Retina (tissue), 1 donor: Measurements from ENCODE around the gene RBM19.

Experiments
- DNase-seq: peaks from one replicate; pipeline ENCODE4 v3.0.0-alpha.2; 2016

RBM19 gene

DNA sequence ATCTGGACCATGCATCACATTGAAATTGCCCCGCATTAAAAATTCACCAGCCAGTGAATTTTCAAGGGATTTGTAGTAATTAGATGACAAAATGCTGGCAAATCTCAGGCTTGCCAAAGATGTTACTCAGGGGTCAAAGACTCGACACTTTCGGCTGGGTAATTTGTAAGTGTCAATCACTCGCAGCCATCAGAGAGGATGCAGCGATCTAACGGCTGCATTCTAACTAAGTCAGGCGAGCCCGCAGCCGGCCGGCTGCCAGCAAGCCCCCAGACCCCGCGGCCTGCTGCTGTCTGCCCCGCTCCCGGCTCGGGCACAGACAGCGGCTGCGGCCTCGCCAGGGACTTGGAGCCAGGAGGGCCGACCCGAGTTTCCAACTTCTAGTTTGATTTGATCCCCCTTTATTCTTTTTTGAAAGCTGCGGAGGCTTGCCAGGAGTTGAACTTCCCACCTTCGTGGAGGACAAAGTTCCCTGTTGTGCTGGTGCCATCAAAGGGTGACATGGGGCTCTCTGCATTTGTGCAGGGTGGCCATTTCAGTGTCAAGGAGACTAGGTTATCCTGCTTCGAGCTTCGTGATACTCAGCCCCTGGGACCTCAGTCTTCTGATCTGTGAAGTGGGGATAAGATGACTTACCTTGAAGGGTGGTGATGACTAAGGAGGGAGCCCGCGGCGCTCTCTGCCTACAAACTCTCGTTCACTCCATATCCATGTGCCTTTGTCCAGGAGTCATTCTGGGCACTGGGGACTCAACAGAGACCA is 169.9 kb downstream of the RBM19 start:
- DNase-seq, result peak; percentile 76

DNA sequence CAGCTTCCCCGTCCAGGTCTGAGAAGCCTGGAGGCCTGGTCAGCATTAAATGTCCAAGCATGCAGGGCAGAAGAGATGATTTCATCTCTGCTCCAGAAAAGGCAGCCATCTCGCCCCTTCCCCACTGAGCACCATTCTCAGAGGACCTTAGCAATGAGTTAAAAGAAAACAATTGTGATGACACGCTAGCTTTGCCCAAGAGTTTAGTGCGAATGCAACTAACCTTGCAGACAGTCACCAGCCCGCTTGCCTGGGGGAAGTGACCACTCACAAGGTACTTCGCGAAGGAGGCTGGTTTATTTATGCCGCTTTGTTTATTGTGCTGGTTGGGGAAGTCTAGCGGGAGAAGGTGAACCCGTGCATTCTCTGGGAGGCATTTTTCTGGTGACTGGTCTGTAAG is 170.7 kb downstream of the RBM19 start:
- DNase-seq, result peak; percentile 44

DNA sequence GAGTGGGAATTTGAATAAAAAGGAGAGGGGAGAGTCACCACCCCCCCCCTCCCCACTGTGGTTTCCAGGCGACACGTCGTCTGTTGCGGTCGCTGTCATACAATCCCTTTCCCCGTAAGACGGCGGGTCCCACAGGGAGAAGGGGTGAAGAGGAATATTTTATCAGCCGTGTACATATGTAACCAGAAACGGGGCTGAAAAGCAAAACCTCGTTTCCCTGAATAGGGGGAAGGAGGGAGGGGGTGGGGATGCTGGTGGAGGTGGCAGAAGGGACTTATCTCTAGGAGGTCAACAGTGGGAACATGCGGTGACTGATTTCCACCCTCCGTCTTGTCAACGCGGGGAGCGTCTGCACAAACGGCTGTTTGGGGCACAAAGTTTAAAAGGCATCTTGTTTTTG is 171.4 kb downstream of the RBM19 start:
- no peak for DNase-seq

DNA sequence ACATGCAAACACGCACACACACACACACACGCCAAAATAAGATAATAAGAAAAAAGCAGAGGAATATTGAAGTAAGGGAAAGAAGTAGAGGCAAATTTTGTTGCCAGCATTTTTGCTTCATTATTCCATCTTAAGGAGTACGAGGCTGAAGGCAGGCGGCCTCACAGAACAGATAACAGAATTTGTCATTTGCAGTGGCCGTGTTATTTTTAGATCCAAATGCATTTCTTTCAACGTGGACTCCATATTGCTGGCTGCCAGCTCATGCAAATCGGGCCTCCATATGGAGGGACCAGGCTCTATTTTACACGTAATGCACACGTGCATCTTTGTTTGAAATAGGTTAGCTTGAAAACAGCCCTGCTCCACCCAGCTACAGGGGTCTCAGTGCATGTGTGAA is 172.9 kb downstream of the RBM19 start:
- DNase-seq, result no peak

GRCh38 chr12:113792450-113792849 is 173.7 kb downstream of the RBM19 start:
- no peak for DNase-seq

DNA sequence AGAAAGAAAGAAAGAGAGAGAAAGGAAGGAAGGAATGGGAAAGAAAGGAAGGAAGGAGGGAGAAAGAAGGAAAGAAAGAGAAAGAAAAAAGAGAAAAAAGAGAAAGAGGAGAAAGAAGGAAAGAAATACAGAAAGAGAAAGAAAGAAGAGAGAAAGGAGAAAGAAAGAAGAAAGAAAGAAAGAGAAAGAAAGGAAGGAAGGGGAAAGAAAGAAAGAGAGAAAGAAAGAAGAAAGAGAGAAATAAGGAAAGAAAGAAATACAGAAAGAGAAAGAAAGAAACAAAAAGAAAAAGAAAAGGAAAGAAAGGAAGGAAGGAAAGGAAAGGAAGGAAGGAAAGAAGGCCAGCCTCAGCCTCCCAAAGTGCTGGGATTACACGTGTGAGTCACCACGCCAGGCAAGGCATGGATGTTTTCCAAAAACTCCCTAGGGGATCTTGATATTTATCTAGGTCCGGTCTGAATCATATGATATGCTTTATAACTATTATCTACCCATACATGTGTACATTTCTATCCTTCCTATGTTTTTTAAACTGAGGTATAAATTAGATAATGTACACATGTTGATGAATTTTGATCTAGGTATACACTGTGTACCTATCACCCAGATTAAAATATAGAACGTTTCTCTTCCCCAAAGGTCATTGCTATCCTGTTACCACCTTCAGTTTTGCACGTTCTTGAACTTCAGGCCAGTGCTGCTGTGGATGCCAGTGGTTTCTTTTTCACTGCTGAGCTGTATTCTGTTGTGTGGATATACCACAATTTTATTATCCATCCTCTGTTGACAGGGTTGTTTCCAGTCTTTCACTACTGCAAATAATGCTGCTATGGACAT is 177.9 kb downstream of the RBM19 start:
- no peak for DNase-seq

GRCh38 chr12:113786107-113786506 is 180.0 kb downstream of the RBM19 start:
- no peak for DNase-seq

DNA sequence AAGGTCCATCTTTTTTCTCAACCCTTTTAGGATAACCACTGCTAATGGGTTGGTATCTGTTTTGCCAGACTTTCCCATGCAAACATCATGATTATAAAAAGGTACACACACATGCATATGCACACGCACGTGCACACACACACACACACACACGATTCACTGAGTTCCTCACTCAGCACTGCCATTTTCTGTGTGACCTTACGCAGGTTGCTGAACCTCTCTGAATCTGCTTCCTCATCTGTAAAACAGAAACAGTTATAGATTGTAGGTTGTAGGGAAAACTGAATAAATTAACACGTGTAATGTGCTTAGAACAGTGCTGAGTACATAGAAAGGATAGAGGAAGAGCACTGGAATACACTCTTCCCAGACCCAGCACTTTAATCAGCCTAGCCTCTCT is 182.3 kb downstream of the RBM19 start:
- no peak for DNase-seq

DNA sequence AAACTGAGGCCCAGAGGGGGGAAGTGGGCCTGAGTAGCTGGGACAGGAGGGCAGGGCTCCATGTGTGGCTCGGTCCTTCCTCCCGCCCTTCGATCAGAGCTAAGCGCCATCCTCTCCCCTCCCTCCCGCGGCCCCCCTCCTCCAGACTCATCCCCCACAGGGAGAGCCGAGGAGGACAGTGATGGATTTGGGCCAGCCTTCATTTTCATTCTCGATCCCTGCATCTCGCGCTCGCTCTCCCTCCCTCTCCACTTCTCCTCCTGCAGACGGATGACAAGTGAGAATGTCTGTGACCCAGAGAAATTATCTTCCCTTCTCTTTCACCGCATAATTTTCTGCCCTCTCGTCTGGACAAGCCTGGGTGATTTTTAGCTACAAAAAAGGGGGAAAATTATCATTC is 183.3 kb downstream of the RBM19 start:
- no peak for DNase-seq

DNA sequence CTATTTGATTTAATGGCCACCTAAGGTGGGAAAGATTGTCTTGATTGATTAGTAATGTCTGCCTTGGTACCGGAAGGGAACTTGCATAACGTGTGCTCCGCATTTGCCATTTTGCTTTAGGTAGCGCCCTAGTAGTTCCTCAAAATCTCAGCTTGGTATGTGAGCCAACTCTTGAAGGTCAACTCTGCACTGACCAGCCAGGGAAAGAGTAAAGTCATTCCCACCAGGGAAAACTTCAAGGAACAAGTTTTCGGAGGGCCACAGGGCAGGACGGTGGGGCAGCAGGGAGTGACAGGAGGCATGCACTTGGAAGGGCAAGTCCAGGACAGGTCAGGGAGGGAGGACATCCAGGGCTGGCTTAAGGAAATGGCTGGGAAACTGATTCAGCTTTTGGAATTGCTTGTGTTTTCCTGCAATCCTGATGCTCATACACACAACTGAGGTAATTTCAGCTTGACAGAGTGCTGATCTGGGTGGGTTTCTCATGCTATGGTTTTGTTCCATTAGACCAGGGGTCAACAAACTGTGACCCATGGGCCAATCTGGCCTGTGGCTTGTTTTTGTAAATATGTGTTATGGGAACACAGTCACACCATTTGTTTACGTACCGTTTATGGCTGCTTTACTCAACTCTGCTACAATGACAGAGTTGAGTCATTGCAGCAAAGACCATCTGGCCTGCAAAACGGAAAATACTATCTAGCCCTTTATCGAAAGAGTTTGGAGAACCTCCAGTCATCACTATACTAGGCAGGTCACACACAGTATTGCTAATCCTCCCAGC is 184.5 kb downstream of the RBM19 start:
- no peak for DNase-seq

- no peak for DNase-seq
Observed at GRCh38 chr12:113779774-113780173, 186.4 kb downstream of the RBM19 start.

GRCh38 chr12:113778432-113779132 is 187.5 kb downstream of the RBM19 start:
- no peak for DNase-seq

GRCh38 chr12:113777751-113778150 is 188.4 kb downstream of the RBM19 start:
- no peak for DNase-seq

DNA sequence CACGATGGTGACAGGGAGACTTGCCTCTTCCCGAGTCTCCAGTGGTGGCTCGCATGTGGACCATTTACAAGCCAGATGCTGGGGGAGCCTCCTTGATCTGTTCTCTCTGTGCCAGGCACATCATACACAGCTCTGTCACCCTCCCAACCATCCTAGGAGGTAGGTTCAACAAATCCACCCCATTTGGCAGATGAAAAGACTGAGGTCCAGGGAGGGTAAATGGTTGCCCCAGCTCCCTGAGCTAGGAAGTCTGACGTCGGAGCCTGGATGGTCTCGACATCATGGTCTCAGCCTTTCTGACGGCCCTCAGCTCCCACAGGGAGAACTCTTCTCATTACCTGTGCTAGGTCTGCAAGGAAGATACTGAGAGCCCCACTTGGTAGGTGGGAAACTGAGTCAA is 189.6 kb downstream of the RBM19 start:
- no peak for DNase-seq

GRCh38 chr12:113774526-113774925 is 191.6 kb downstream of the RBM19 start:
- DNase-seq, result no peak

GRCh38 chr12:113772505-113773030 is 193.6 kb downstream of the RBM19 start:
- DNase-seq, result no peak

- no peak for DNase-seq
Observed at GRCh38 chr12:113770389-113770865, 195.7 kb downstream of the RBM19 start.

- no peak for DNase-seq
Observed at GRCh38 chr12:113769305-113769704, 196.8 kb downstream of the RBM19 start.

DNA sequence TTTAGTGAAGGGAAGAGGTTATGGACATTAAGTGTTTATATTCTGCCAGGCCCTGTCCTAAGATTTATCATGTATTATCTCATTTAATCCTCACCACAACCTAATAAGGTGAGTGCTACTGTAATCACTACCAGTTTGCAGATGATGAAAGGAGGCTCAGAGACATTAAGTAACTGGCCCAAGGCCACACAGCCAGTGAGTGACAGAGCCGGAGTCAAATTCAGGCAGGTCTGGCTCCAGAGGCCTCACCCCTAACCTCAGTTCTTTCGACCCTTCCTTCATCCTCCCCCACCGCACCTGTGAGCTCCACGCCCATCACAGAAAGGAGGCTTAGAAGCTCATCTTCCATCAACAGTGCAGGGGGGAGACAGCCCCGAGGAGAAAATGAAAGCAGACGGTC is 197.3 kb downstream of the RBM19 start:
- no peak for DNase-seq

DNA sequence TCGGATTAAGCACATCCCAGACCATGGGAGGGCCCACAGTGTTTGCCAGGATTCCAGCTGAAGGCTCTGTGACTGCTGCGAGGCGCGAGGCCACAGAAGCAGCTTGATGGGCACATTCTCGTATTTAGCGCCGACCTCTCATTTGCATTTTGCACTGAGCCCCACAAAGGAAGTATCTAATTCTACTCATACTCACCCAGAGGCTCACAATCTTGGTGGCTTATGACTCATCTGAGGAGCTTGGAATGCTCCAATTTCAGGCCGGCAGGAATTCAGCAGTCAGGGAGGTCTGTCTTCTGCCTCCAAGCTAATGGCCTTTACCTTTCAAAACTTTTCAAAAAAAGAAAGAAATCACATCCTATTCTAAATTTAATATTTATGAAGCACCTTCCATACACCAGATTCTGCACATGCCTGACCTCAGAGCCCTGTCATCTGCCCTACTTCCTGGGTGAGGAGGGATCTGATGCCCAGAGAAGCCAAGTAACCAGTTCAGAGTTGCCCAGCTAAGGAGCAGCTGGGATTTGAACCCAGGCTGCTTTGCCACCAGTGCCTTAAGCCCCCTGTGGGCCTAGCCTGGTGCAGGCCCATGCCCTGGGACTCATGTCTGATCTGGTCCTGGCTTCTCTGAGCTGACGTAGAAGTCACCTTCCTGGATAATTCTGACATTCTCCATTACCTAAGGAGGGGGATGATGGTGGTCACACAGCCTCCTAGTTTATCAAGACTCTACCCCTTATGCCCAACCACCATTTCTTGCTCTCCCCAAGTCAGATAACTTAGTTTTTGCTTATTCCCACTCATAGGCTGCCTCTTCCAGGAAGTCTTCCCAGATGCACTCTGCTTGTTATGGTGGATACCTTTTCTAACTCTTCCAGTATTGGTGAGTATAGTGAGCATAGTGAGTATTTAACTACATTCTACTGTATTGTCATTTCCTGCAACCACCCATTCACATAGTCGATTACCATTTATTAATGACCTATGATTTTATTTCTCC is 198.9 kb downstream of the RBM19 start:
- DNase-seq, result no peak
